ENCODE data around the gene PHF20.
A peak's percentile ranks its signal among the peaks of the same experiment; 100 is the strongest.
"Not testable (repeated sequence)": the region's sequence is repeated elsewhere in the genome, so short reads cannot be mapped to it uniquely, and the experiment has no call there.

The PHF20 gene

GRCh38 chr20:35776513-35777101 is 4.8 kb downstream of the PHF20 start:
- DNase-seq (ENCODE audit: low spot score): no peak

- DNase-seq (ENCODE audit: low spot score): not testable (repeated sequence)
Observed at GRCh38 chr20:35783811-35784210, 12.0 kb downstream of the PHF20 start.

GRCh38 chr20:35785541-35785940 is 13.7 kb downstream of the PHF20 start:
- not testable (repeated sequence) for DNase-seq (ENCODE audit: low spot score)

- no peak for DNase-seq (ENCODE audit: low spot score)
Observed at GRCh38 chr20:35788796-35789195, 17.0 kb downstream of the PHF20 start.

GRCh38 chr20:35791097-35791496 is 19.3 kb downstream of the PHF20 start:
- no peak for DNase-seq (ENCODE audit: low spot score)

GRCh38 chr20:35791821-35792220 is 20.0 kb downstream of the PHF20 start:
- DNase-seq (ENCODE audit: low spot score): peak; percentile 36

GRCh38 chr20:35792740-35793139 is 20.9 kb downstream of the PHF20 start:
- no peak for DNase-seq (ENCODE audit: low spot score)

GRCh38 chr20:35796571-35796970 is 24.8 kb downstream of the PHF20 start:
- no peak for DNase-seq (ENCODE audit: low spot score)

GRCh38 chr20:35801865-35802264 is 30.1 kb downstream of the PHF20 start:
- no peak for DNase-seq (ENCODE audit: low spot score)

GRCh38 chr20:35806075-35806474 is 34.3 kb downstream of the PHF20 start:
- DNase-seq (ENCODE audit: low spot score): no peak

- no peak for DNase-seq (ENCODE audit: low spot score)
Observed at GRCh38 chr20:35807877-35808276, 36.1 kb downstream of the PHF20 start.

GRCh38 chr20:35820715-35821114 is 48.9 kb downstream of the PHF20 start:
- DNase-seq (ENCODE audit: low spot score): no peak

- DNase-seq (ENCODE audit: low spot score): peak; percentile 44
Observed at GRCh38 chr20:35821807-35822242, 50.0 kb downstream of the PHF20 start.

GRCh38 chr20:35823147-35823546 is 51.3 kb downstream of the PHF20 start:
- no peak for DNase-seq (ENCODE audit: low spot score)

GRCh38 chr20:35823937-35824336 is 52.1 kb downstream of the PHF20 start:
- DNase-seq (ENCODE audit: low spot score): no peak

GRCh38 chr20:35826397-35826998 is 54.7 kb downstream of the PHF20 start:
- DNase-seq (ENCODE audit: low spot score): no peak

- no peak for DNase-seq (ENCODE audit: low spot score)
Observed at GRCh38 chr20:35828434-35828833, 56.6 kb downstream of the PHF20 start.

- DNase-seq (ENCODE audit: low spot score): no peak
Observed at GRCh38 chr20:35828916-35829315, 57.1 kb downstream of the PHF20 start.

- DNase-seq (ENCODE audit: low spot score): no peak
Observed at GRCh38 chr20:35830264-35830663, 58.4 kb downstream of the PHF20 start.

- DNase-seq (ENCODE audit: low spot score): no peak
Observed at GRCh38 chr20:35831029-35831428, 59.2 kb downstream of the PHF20 start.

GRCh38 chr20:35831971-35832370 is 60.2 kb downstream of the PHF20 start:
- no peak for DNase-seq (ENCODE audit: low spot score)

- no peak for DNase-seq (ENCODE audit: low spot score)
Observed at GRCh38 chr20:35833241-35833640, 61.4 kb downstream of the PHF20 start.

- no peak for DNase-seq (ENCODE audit: low spot score)
Observed at GRCh38 chr20:35837577-35838195, 65.9 kb downstream of the PHF20 start.

- DNase-seq (ENCODE audit: low spot score): no peak
Observed at GRCh38 chr20:35838205-35838604, 66.4 kb downstream of the PHF20 start.
